ENCODE data around the gene C13orf42.

C13orf42 gene

GRCh38 chr13:51067210-51067701, 43.8 kb downstream of the C13orf42 start:
- no peaks in the 10 kb centered on the region for H3K4me1 ChIP-seq (ENCODE audit: control insufficient read depth, insufficient read depth, low read length, unreplicated experiment)
- H3K36me3 ChIP-seq (ENCODE audit: insufficient read depth, low read length), result no peaks in the 10 kb centered on the region
- no peak overlapping the region for H3K4me3 ChIP-seq (ENCODE audit: low read depth, low read length)
- no peaks in the 10 kb centered on the region for H3K79me2 ChIP-seq (ENCODE audit: control insufficient read depth, insufficient read depth, low read length, unreplicated experiment)
- H3K27ac ChIP-seq (ENCODE audit: low read depth, low read length), result no peak overlapping the region
- H3K27me3 ChIP-seq (ENCODE audit: insufficient read depth, low read length), result peaks cover 17% of the 10 kb centered on the region; the same call in 1 of the 2 replicates
- no peak overlapping the region for H2AFZ ChIP-seq (ENCODE audit: low read length, unreplicated experiment)

- H3K27me3 ChIP-seq (ENCODE audit: insufficient read depth, low read length), result peaks cover 21% of the 10 kb centered on the region; the same call in 1 of the 2 replicates
- no peaks in the 10 kb centered on the region for H3K4me1 ChIP-seq (ENCODE audit: control insufficient read depth, insufficient read depth, low read length, unreplicated experiment)
- H2AFZ ChIP-seq (ENCODE audit: low read length, unreplicated experiment), result no peak overlapping the region
- no peak overlapping the region for H3K27ac ChIP-seq (ENCODE audit: low read depth, low read length)
- no peak overlapping the region for H3K4me3 ChIP-seq (ENCODE audit: low read depth, low read length)
- H3K36me3 ChIP-seq (ENCODE audit: insufficient read depth, low read length), result no peaks in the 10 kb centered on the region
- no peaks in the 10 kb centered on the region for H3K79me2 ChIP-seq (ENCODE audit: control insufficient read depth, insufficient read depth, low read length, unreplicated experiment)
Observed at GRCh38 chr13:51066091-51066831, 44.8 kb downstream of the C13orf42 start.

GRCh38 chr13:51065372-51066090, 45.5 kb downstream of the C13orf42 start:
- no peak overlapping the region for H3K4me3 ChIP-seq (ENCODE audit: low read depth, low read length)
- H3K79me2 ChIP-seq (ENCODE audit: control insufficient read depth, insufficient read depth, low read length, unreplicated experiment), result no peaks in the 10 kb centered on the region
- peaks cover 21% of the 10 kb centered on the region; the same call in 1 of the 2 replicates for H3K27me3 ChIP-seq (ENCODE audit: insufficient read depth, low read length)
- no peaks in the 10 kb centered on the region for H3K36me3 ChIP-seq (ENCODE audit: insufficient read depth, low read length)
- H3K27ac ChIP-seq (ENCODE audit: low read depth, low read length), result no peak overlapping the region
- H3K4me1 ChIP-seq (ENCODE audit: control insufficient read depth, insufficient read depth, low read length, unreplicated experiment), result no peaks in the 10 kb centered on the region
- H2AFZ ChIP-seq (ENCODE audit: low read length, unreplicated experiment), result no peak overlapping the region

GRCh38 chr13:51064753-51065152, 46.3 kb downstream of the C13orf42 start:
- H3K79me2 ChIP-seq (ENCODE audit: control insufficient read depth, insufficient read depth, low read length, unreplicated experiment), result no peaks in the 10 kb centered on the region
- peaks cover 21% of the 10 kb centered on the region; the same call in 1 of the 2 replicates for H3K27me3 ChIP-seq (ENCODE audit: insufficient read depth, low read length)
- H2AFZ ChIP-seq (ENCODE audit: low read length, unreplicated experiment), result no peak overlapping the region
- no peaks in the 10 kb centered on the region for H3K36me3 ChIP-seq (ENCODE audit: insufficient read depth, low read length)
- no peak overlapping the region for H3K4me3 ChIP-seq (ENCODE audit: low read depth, low read length)
- H3K4me1 ChIP-seq (ENCODE audit: control insufficient read depth, insufficient read depth, low read length, unreplicated experiment), result no peaks in the 10 kb centered on the region
- H3K27ac ChIP-seq (ENCODE audit: low read depth, low read length), result no peak overlapping the region

GRCh38 chr13:51063909-51064308, 47.2 kb downstream of the C13orf42 start:
- H3K79me2 ChIP-seq (ENCODE audit: control insufficient read depth, insufficient read depth, low read length, unreplicated experiment), result no peaks in the 10 kb centered on the region
- H3K27me3 ChIP-seq (ENCODE audit: insufficient read depth, low read length), result peaks cover 25% of the 10 kb centered on the region

GRCh38 chr13:51058461-51059167, 52.5 kb downstream of the C13orf42 start:
- Histone ChIP-seq H3K27ac (ENCODE audit: low read depth, low read length) (no peak overlapping the region), H2AFZ (ENCODE audit: low read length, unreplicated experiment) (no peak overlapping the region), H3K4me3 (ENCODE audit: low read depth, low read length) (no peak overlapping the region)

More at GRCh38 chr13:51063909-51064308, 47.2 kb downstream of the C13orf42 start:
- H3K27ac ChIP-seq (ENCODE audit: low read depth, low read length), result no peak overlapping the region
- H2AFZ ChIP-seq (ENCODE audit: low read length, unreplicated experiment), result no peak overlapping the region
- no peaks in the 10 kb centered on the region for H3K4me1 ChIP-seq (ENCODE audit: control insufficient read depth, insufficient read depth, low read length, unreplicated experiment)
- H3K4me3 ChIP-seq (ENCODE audit: low read depth, low read length), result no peak overlapping the region
- H3K36me3 ChIP-seq (ENCODE audit: insufficient read depth, low read length), result no peaks in the 10 kb centered on the region

GRCh38 chr13:51057906-51058305, 53.2 kb downstream of the C13orf42 start:
- no peak overlapping the region for H3K27ac ChIP-seq (ENCODE audit: low read depth, low read length)
- no peaks in the 10 kb centered on the region for H3K36me3 ChIP-seq (ENCODE audit: insufficient read depth, low read length)
- H3K4me1 ChIP-seq (ENCODE audit: control insufficient read depth, insufficient read depth, low read length, unreplicated experiment), result no peaks in the 10 kb centered on the region
- H3K79me2 ChIP-seq (ENCODE audit: control insufficient read depth, insufficient read depth, low read length, unreplicated experiment), result no peaks in the 10 kb centered on the region
- H3K27me3 ChIP-seq (ENCODE audit: insufficient read depth, low read length), result peaks cover 20% of the 10 kb centered on the region
- no peak overlapping the region for H3K4me3 ChIP-seq (ENCODE audit: low read depth, low read length)
- no peak overlapping the region for H2AFZ ChIP-seq (ENCODE audit: low read length, unreplicated experiment)

More at GRCh38 chr13:51058461-51059167, 52.5 kb downstream of the C13orf42 start:
- H3K27me3 ChIP-seq (ENCODE audit: insufficient read depth, low read length), result peaks cover 24% of the 10 kb centered on the region
- H3K4me1 ChIP-seq (ENCODE audit: control insufficient read depth, insufficient read depth, low read length, unreplicated experiment), result no peaks in the 10 kb centered on the region
- no peaks in the 10 kb centered on the region for H3K36me3 ChIP-seq (ENCODE audit: insufficient read depth, low read length)
- H3K79me2 ChIP-seq (ENCODE audit: control insufficient read depth, insufficient read depth, low read length, unreplicated experiment), result no peaks in the 10 kb centered on the region

- Histone ChIP-seq H3K27me3 (ENCODE audit: insufficient read depth, low read length) (peaks cover 11% of the 10 kb centered on the region; the same call in 1 of the 2 replicates), H3K36me3 (ENCODE audit: insufficient read depth, low read length) (no peaks in the 10 kb centered on the region), H3K4me3 (ENCODE audit: low read depth, low read length) (no peak overlapping the region), H2AFZ (ENCODE audit: low read length, unreplicated experiment) (no peak overlapping the region), H3K79me2 (ENCODE audit: control insufficient read depth, insufficient read depth, low read length, unreplicated experiment) (no peaks in the 10 kb centered on the region), H3K27ac (ENCODE audit: low read depth, low read length) (no peak overlapping the region), H3K4me1 (ENCODE audit: control insufficient read depth, insufficient read depth, low read length, unreplicated experiment) (no peaks in the 10 kb centered on the region)
Observed at GRCh38 chr13:51057001-51057400, 54.1 kb downstream of the C13orf42 start.

- no peaks in the 10 kb centered on the region for H3K36me3 ChIP-seq (ENCODE audit: insufficient read depth, low read length)
Observed at GRCh38 chr13:51052581-51052980, 58.5 kb downstream of the C13orf42 start.

GRCh38 chr13:51050021-51050830, 60.8 kb downstream of the C13orf42 start:
- Histone ChIP-seq H3K27me3 (ENCODE audit: insufficient read depth, low read length) (peaks cover 8% of the 10 kb centered on the region; the same call in 1 of the 2 replicates), H2AFZ (ENCODE audit: low read length, unreplicated experiment) (no peak overlapping the region), H3K27ac (ENCODE audit: low read depth, low read length) (no peak overlapping the region), H3K79me2 (ENCODE audit: control insufficient read depth, insufficient read depth, low read length, unreplicated experiment) (no peaks in the 10 kb centered on the region), H3K36me3 (ENCODE audit: insufficient read depth, low read length) (no peaks in the 10 kb centered on the region), H3K4me3 (ENCODE audit: low read depth, low read length) (no peak overlapping the region), H3K4me1 (ENCODE audit: control insufficient read depth, insufficient read depth, low read length, unreplicated experiment) (no peaks in the 10 kb centered on the region)

More at GRCh38 chr13:51052581-51052980, 58.5 kb downstream of the C13orf42 start:
- no peaks in the 10 kb centered on the region for H3K4me1 ChIP-seq (ENCODE audit: control insufficient read depth, insufficient read depth, low read length, unreplicated experiment)
- no peak overlapping the region for H2AFZ ChIP-seq (ENCODE audit: low read length, unreplicated experiment)
- no peak overlapping the region for H3K4me3 ChIP-seq (ENCODE audit: low read depth, low read length)
- no peak overlapping the region for H3K27ac ChIP-seq (ENCODE audit: low read depth, low read length)
- no peaks in the 10 kb centered on the region for H3K79me2 ChIP-seq (ENCODE audit: control insufficient read depth, insufficient read depth, low read length, unreplicated experiment)
- peaks cover 15% of the 10 kb centered on the region; the same call in 1 of the 2 replicates for H3K27me3 ChIP-seq (ENCODE audit: insufficient read depth, low read length)

All from ACC112 (cell line).